B cell (primary cell): Measurements from ENCODE around the gene KHDC3L. TPM values are rescaled to one million over a fixed set of nuclear protein-coding genes. Genes with fewer than 3 reads are reported as not detected.

Experiments
- ATAC-seq: fragments of 200-7000 bp; cut with Tn5 transposase; one replicate; pipeline ENCODE4 v1.10.0; 2021; ENCODE audit warnings: low read depth, mild to moderate bottlenecking, moderate number of reproducible peaks, moderate library complexity
- CTCF ChIA-PET: fragments of 350-600 bp; sonication (Branson Sonifier 250); formaldehyde crosslinking; loops from one replicate; lab custom pipeline; 2021; ENCODE audit warnings: antibody characterized with exemption, inconsistent platforms; lab: Charles Lee
- POLR2A ChIA-PET: fragments of 350-600 bp; sonication (Branson Sonifier 250); formaldehyde crosslinking; loops from one replicate; lab custom pipeline; 2021; ENCODE audit warnings: antibody characterized with exemption; lab: Charles Lee
- DNase-seq: peaks from one replicate; pipeline ENCODE4 v3.0.0; 2013
- H2AFZ ChIP-seq: 2 replicates; pipeline ENCODE4 v1.6.1; 2012; ENCODE audit warnings: mild to moderate bottlenecking, low read depth, low read length; ENCODE audit not compliant: insufficient read depth, poor library complexity, severe bottlenecking
- H3K27ac ChIP-seq, 2 donors: 1 replicate in 1 of 2; 2 replicates in 1 of 2; pipeline ENCODE4 v1.5.1; 2012 to 2013; ENCODE audit warnings: low read length in 2 of 2, mild to moderate bottlenecking in 2 of 2, moderate library complexity in 1 of 2
- H3K27me3 ChIP-seq, 4 experiments: fragments of 200-600 bp in 1 of 4; sonication (generic) in 1 of 4; replicated peaks in 1 of 4; 1 replicate in 2 of 4; 2 replicates in 2 of 4; pipeline versions ENCODE4 v1.6.1 to v1.7.0; 2013 to 2016; ENCODE audit warnings: low read length in 3 of 4, mild to moderate bottlenecking in 2 of 4, mixed read lengths in 1 of 4, moderate library complexity in 1 of 4; ENCODE audit not compliant: insufficient read depth in 4 of 4, control insufficient read depth in 3 of 4; ENCODE audit errors: control extremely low read depth in 1 of 4
- H3K36me3 ChIP-seq, 2 experiments: replicated peaks in 1 of 2; 1 replicate in 1 of 2; 2 replicates in 1 of 2; pipeline versions ENCODE4 v1.6.1 to v1.7.1; 2013; ENCODE audit warnings: low read length in 1 of 2; ENCODE audit not compliant: insufficient read depth in 2 of 2, control insufficient read depth in 1 of 2; ENCODE audit errors: control extremely low read depth in 1 of 2, extremely low read depth in 1 of 2
- H3K4me1 ChIP-seq, 2 donors: fragments of 200-600 bp in 1 of 2; sonication (generic) in 1 of 2; 1 replicate in 1 of 2; 2 replicates in 1 of 2; pipeline versions ENCODE4 v1.5.1 to v1.6.1; 2013 to 2017; ENCODE audit warnings: low read length in 2 of 2; ENCODE audit not compliant: control insufficient read depth in 2 of 2, insufficient read depth in 2 of 2
- H3K4me2 ChIP-seq: replicated peaks from 2 replicates; pipeline ENCODE3; 2012; ENCODE audit warnings: mild to moderate bottlenecking, low read depth, low read length; ENCODE audit not compliant: poor library complexity, severe bottlenecking
- H3K4me3 ChIP-seq, 5 experiments: fragments of 200-600 bp in 1 of 5; sonication (generic) in 1 of 5; 1 replicate in 3 of 5; 2 replicates in 2 of 5; pipeline versions ENCODE4 v1.5.1 to v1.7.0; 2011 to 2016; ENCODE audit warnings: low read length in 4 of 5, mild to moderate bottlenecking in 4 of 5, low read depth in 2 of 5, control low read depth in 1 of 5, moderate library complexity in 1 of 5; ENCODE audit not compliant: insufficient read depth in 1 of 5; ENCODE audit errors: control extremely low read depth in 1 of 5, extremely low read depth in 1 of 5
- H3K79me2 ChIP-seq: fragments of 200-600 bp; sonication (generic); one replicate; pipeline ENCODE4 v1.6.0; 2016; ENCODE audit warnings: low read length; ENCODE audit not compliant: control insufficient read depth, insufficient read depth
- H3K9ac ChIP-seq: fragments of 200-600 bp; sonication (generic); 2 replicates; pipeline ENCODE4 v1.6.1; 2017; ENCODE audit warnings: mild to moderate bottlenecking, low read length, moderate library complexity
- H3K9me3 ChIP-seq, 3 donors: one replicate each; pipeline versions ENCODE4 v1.6.1 to v1.7.1; 2013; ENCODE audit warnings: low read length in 2 of 3; ENCODE audit not compliant: control insufficient read depth in 2 of 3, insufficient read depth in 1 of 3; ENCODE audit errors: control extremely low read depth in 1 of 3
- H4K20me1 ChIP-seq: 2 replicates; pipeline ENCODE4 v1.6.0; 2012; ENCODE audit warnings: mild to moderate bottlenecking, low read length; ENCODE audit not compliant: insufficient read depth, control insufficient read depth, poor library complexity, severe bottlenecking
- H3K27ac Mint-ChIP-seq: one replicate; pipeline ENCODE4 v1.8.0; 2021; ENCODE audit warnings: mixed read lengths
- H3K27me3 Mint-ChIP-seq: one replicate; pipeline ENCODE4 v1.8.0; 2021; ENCODE audit warnings: mixed read lengths
- H3K4me1 Mint-ChIP-seq: one replicate; pipeline ENCODE4 v1.8.0; 2021; ENCODE audit warnings: mixed read lengths
- H3K4me3 Mint-ChIP-seq: one replicate; pipeline ENCODE4 v1.8.0; 2021; ENCODE audit warnings: mixed read lengths
- H3K9me3 Mint-ChIP-seq: one replicate; pipeline ENCODE4 v1.8.0; 2022; ENCODE audit warnings: mixed read lengths; ENCODE audit not compliant: insufficient read depth
- CTCF ChIP-seq: fragments of 200-600 bp; IDR thresholded peaks from one replicate; pipeline ENCODE4 v1.8.0; 2022; ENCODE audit warnings: antibody characterized with exemption, mild to moderate bottlenecking
- EZH2 ChIP-seq: IDR thresholded peaks from 2 replicates; pipeline ENCODE4 v1.6.1; 2012; ENCODE audit warnings: borderline replicate concordance, low read depth, mild to moderate bottlenecking, moderate library complexity, low read length; ENCODE audit not compliant: insufficient read depth, poor library complexity, severe bottlenecking
- WGBS: methylation state at CpG from one replicate; pipeline ENCODE4 v1.1.5; 2013; ENCODE audit warnings: missing lambda C conversion rate; ENCODE audit not compliant: insufficient coverage; 5-methylcytosine and 5-hydroxymethylcytosine counted together
- intact Hi-C: fragments of 100-400 bp; cut with micrococcal nuclease; formaldehyde crosslinking; loops from one replicate; pipeline ENCODE4 v1.10.0; 2022
- polyA plus RNA-seq: library from polyadenylated mRNA; depleted of rRNA; stranded (reverse); fragments of >200 nt; gene quantifications from 2 replicates; pipeline ENCODE4 v1.2.3, GENCODE V29; 2012
- total RNA-seq, 2 donors: library from RNA; stranded (reverse); fragments of 120-200 nt in 1 of 2; gene quantifications; 1 replicate in 1 of 2; 2 replicates in 1 of 2; pipeline versions ENCODE4 v1.2.3 to v1.2.4, GENCODE V29; 2013 to 2022

The KHDC3L gene
- total and polyA plus RNA-seq, 2 donors (not counting 1 experiment from before 2014, with no cell fraction given): not detected

- no peaks in the 10 kb centered on the region for H3K9me3 ChIP-seq
- no peaks in the 10 kb centered on the region for H4K20me1 ChIP-seq
- Mint-ChIP-seq H3K27ac (no peak overlapping the region), H3K9me3 (no peaks in the 10 kb centered on the region), H3K4me3 (no peak overlapping the region), H3K4me1 (no peaks in the 10 kb centered on the region), H3K27me3 (no peaks in the 10 kb centered on the region)
- no peak overlapping the region for H2AFZ ChIP-seq
- intact Hi-C loops: no loop called here
- no peak for TF ChIP-seq CTCF
- TF ChIP-seq EZH2: no peak
- no CpG with 5 or more reads among the region's 6 CpGs for WGBS
- ChIA-PET CTCF (interaction anchor here (0.6 kb wide), 1 partner anchor 219 kb away, joined by 4 read pairs; no protein-coding TSS in a partner anchor), POLR2A (no interaction called here)
- H3K9ac ChIP-seq: no peak overlapping the region
- no peak overlapping the region for H3K27ac ChIP-seq
- H3K4me3 ChIP-seq: no peak overlapping the region
- no peaks in the 10 kb centered on the region for H3K27me3 ChIP-seq
- no peak overlapping the region for H3K4me2 ChIP-seq
- H3K36me3 ChIP-seq: no peaks in the 10 kb centered on the region
- no peak for DNase-seq
- H3K79me2 ChIP-seq: no peaks in the 10 kb centered on the region
- H3K4me1 ChIP-seq: no peaks in the 10 kb centered on the region
- no peak for ATAC-seq
Measured at GRCh38 chr6:73382462-73383113, 20.1 kb downstream of the KHDC3L start.

DNA sequence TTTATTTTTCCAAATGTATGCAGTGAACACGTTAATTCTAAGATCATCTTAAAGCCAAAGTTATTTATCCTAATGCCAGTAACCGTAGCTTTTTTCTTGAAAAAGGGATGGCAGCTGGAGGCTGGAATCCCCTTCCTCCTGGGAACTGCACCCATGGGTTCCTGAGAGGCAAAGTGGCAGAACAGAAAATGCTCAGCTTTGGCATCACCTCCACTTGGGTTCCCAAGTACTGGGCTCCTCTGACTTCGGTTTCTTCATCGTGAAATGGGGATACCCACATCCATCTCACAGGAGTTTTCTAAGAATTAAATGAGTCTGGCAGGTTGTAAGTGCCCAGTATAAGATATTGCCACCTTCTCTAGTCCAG lies 26.0 kb downstream of the KHDC3L start:
- peaks cover 7% of the 10 kb centered on the region for H3K4me1 Mint-ChIP-seq
- Histone ChIP-seq H3K27ac (peak overlapping the region in 1 of 2 donors; percentile 10), H3K79me2 (no peaks in the 10 kb centered on the region), H3K4me1 (peaks cover 3 to 15% of the 10 kb centered on the region in 2 donors), H2AFZ (peak overlapping the region; percentile 88), H3K4me3 (peak overlapping the region; percentile 58 to 83 (median 65)), H3K36me3 (no peaks in the 10 kb centered on the region), H3K9ac (peak overlapping the region; percentile 75), H3K27me3 (no peaks in the 10 kb centered on the region), H4K20me1 (no peaks in the 10 kb centered on the region), H3K4me2 (peak overlapping the region; percentile 74), H3K9me3 (no peaks in the 10 kb centered on the region)
- intact Hi-C loops: no loop called here
- peak overlapping the region; percentile 87 for H3K4me3 Mint-ChIP-seq
- WGBS: no CpG with 5 or more reads among the region's 4 CpGs
- no peak for ATAC-seq
- ChIA-PET POLR2A (no interaction called here), CTCF (interaction anchor here (0.6 to 1.7 kb wide), 5 partner anchors 50 to 264 kb away, joined by 3 to 4 read pairs (median 3); no protein-coding TSS in a partner anchor)
- peak overlapping the region; percentile 61 for H3K27ac Mint-ChIP-seq
- no peaks in the 10 kb centered on the region for H3K9me3 Mint-ChIP-seq
- no peaks in the 10 kb centered on the region for H3K27me3 Mint-ChIP-seq
- TF ChIP-seq CTCF (no peak), EZH2 (no peak)
- DNase-seq: no peak
